ENCODE measurements around the gene PPIH.

GRCh38 chr1:42679364-42679983 lies 21.3 kb downstream of the PPIH start:
- no peak for TF ChIP-seq POLR2A (IDR thresholded peaks at IDR 0.05)
- TF ChIP-seq, protein P1, sequence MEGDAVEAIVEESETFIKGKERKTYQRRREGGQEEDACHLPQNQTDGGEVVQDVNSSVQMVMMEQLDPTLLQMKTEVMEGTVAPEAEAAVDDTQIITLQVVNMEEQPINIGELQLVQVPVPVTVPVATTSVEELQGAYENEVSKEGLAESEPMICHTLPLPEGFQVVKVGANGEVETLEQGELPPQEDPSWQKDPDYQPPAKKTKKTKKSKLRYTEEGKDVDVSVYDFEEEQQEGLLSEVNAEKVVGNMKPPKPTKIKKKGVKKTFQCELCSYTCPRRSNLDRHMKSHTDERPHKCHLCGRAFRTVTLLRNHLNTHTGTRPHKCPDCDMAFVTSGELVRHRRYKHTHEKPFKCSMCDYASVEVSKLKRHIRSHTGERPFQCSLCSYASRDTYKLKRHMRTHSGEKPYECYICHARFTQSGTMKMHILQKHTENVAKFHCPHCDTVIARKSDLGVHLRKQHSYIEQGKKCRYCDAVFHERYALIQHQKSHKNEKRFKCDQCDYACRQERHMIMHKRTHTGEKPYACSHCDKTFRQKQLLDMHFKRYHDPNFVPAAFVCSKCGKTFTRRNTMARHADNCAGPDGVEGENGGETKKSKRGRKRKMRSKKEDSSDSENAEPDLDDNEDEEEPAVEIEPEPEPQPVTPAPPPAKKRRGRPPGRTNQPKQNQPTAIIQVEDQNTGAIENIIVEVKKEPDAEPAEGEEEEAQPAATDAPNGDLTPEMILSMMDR (IDR thresholded peaks at IDR 0.05) = no peak

Data from adrenal gland (tissue), 5 donors.